Common myeloid progenitor, CD34-positive (primary cell): Measurements from ENCODE around the gene CDC14C.

Source experiments
- CTCF ChIA-PET: fragments of 350-600 bp; sonication (Branson Sonifier 250); formaldehyde crosslinking; loops from one replicate; lab custom pipeline; 2021; ENCODE audit warnings: antibody characterized with exemption; lab: Charles Lee
- POLR2A ChIA-PET: fragments of 350-600 bp; sonication (Branson Sonifier 250); formaldehyde crosslinking; loops from one replicate; lab custom pipeline; 2021; ENCODE audit warnings: antibody characterized with exemption; lab: Charles Lee
- DNase-seq, 3 donors: peaks; one replicate each; pipeline versions ENCODE4 v3.0.0 to v3.0.0-alpha.2; 2013
- H3K27ac ChIP-seq, 2 experiments: 1 replicate in 1 of 2; 2 replicates in 1 of 2; pipeline ENCODE4 v1.7.0; 2013; ENCODE audit warnings: inconsistent platforms in 2 of 2, low read length in 2 of 2, mild to moderate bottlenecking in 2 of 2, low read depth in 1 of 2, moderate library complexity in 1 of 2; ENCODE audit not compliant: severe bottlenecking in 2 of 2, insufficient read depth in 1 of 2, poor library complexity in 1 of 2
- H3K27me3 ChIP-seq, 5 experiments: replicated peaks in 2 of 5; 1 replicate in 3 of 5; 2 replicates in 2 of 5; pipeline versions ENCODE4 v1.6.1 to v1.7.0; 2013; ENCODE audit warnings: low read length in 4 of 5, mild to moderate bottlenecking in 2 of 5, moderate library complexity in 2 of 5, inconsistent platforms in 1 of 5; ENCODE audit not compliant: insufficient read depth in 5 of 5, control insufficient read depth in 4 of 5
- H3K36me3 ChIP-seq, 4 experiments: 1 replicate in 2 of 4; 2 replicates in 2 of 4; pipeline versions ENCODE4 v1.6.1 to v1.7.0; 2013; ENCODE audit warnings: low read length in 3 of 4, control low read depth in 1 of 4, mild to moderate bottlenecking in 1 of 4; ENCODE audit not compliant: control insufficient read depth in 4 of 4, insufficient read depth in 4 of 4
- H3K4me1 ChIP-seq, 4 experiments: 1 replicate in 3 of 4; 2 replicates in 1 of 4; pipeline versions ENCODE4 v1.6.1 to v1.7.1; 2013; ENCODE audit warnings: low read length in 3 of 4, mild to moderate bottlenecking in 3 of 4, control low read depth in 1 of 4, inconsistent platforms in 1 of 4, moderate library complexity in 1 of 4; ENCODE audit not compliant: control insufficient read depth in 4 of 4, insufficient read depth in 4 of 4; ENCODE audit errors: control extremely low read depth in 1 of 4
- H3K4me3 ChIP-seq, 7 experiments: 1 replicate in 4 of 7; 2 replicates in 3 of 7; pipeline versions ENCODE4 v1.5.1 to v1.7.0; 2013; ENCODE audit warnings: mild to moderate bottlenecking in 7 of 7, low read length in 6 of 7, moderate library complexity in 6 of 7, inconsistent platforms in 2 of 7, low read depth in 2 of 7, control low read depth in 1 of 7; ENCODE audit not compliant: insufficient read depth in 4 of 7, control insufficient read depth in 1 of 7; ENCODE audit errors: extremely low read depth in 1 of 7
- H3K9me3 ChIP-seq, 5 experiments: 1 replicate in 4 of 5; 2 replicates in 1 of 5; pipeline versions ENCODE4 v1.6.1 to v1.7.1; 2013; ENCODE audit warnings: low read length in 4 of 5, mild to moderate bottlenecking in 2 of 5, inconsistent platforms in 1 of 5, low read depth in 1 of 5, moderate library complexity in 1 of 5; ENCODE audit not compliant: control insufficient read depth in 4 of 5, insufficient read depth in 2 of 5; ENCODE audit errors: control extremely low read depth in 1 of 5
- WGBS: methylation state at CpG from one replicate; pipeline ENCODE4 v1.1.5; 2013; ENCODE audit not compliant: insufficient coverage; 5-methylcytosine and 5-hydroxymethylcytosine counted together

Gene CDC14C

GRCh38 chr7:48976253-48976652 is 51.9 kb downstream of the CDC14C start:
- H3K4me3 ChIP-seq: no peak overlapping the region

GRCh38 chr7:48976850-48977249 is 52.5 kb downstream of the CDC14C start:
- Histone ChIP-seq H3K9me3 (no peaks in the 10 kb centered on the region), H3K4me1 (no peaks in the 10 kb centered on the region), H3K27me3 (no peaks in the 10 kb centered on the region), H3K36me3 (no peaks in the 10 kb centered on the region), H3K27ac (no peak overlapping the region), H3K4me3 (no peak overlapping the region)
- ChIA-PET CTCF (no interaction called here), POLR2A (no interaction called here)
- 94% methylated on average over 5 of the region's 5 CpGs for WGBS
- DNase-seq: no peak

More at GRCh38 chr7:48976253-48976652, 51.9 kb downstream of the CDC14C start:
- Histone ChIP-seq H3K36me3 (no peaks in the 10 kb centered on the region), H3K4me1 (no peaks in the 10 kb centered on the region), H3K27ac (no peak overlapping the region), H3K27me3 (no peaks in the 10 kb centered on the region), H3K9me3 (no peaks in the 10 kb centered on the region)
- ChIA-PET POLR2A (no interaction called here), CTCF (no interaction called here)
- DNase-seq: no peak
- 76% methylated on average over 2 of the region's 5 CpGs for WGBS
